HL-60 (cell line): ENCODE data around the gene NOTCH2.

Experiments
- GABPA ChIP-seq: IDR thresholded peaks from 2 replicates; pipeline ENCODE4 v1.6.1; 2012; ENCODE audit warnings: low read depth
- POLR2AphosphoS5 ChIP-seq: IDR thresholded peaks from 2 replicates; pipeline ENCODE4 v1.6.1; 2012; ENCODE audit warnings: low read depth
- SPI1 ChIP-seq: IDR thresholded peaks from 2 replicates; pipeline ENCODE4 v1.6.1; 2012; ENCODE audit warnings: low read depth, mild to moderate bottlenecking, borderline replicate concordance
- TF ChIP-seq, protein P1 (sequence below): IDR thresholded peaks from one replicate; pipeline ENCODE4 v1.5.1; 2011; ENCODE audit warnings: low read length, control low read depth, inconsistent platforms; ENCODE audit not compliant: insufficient read depth
- TF ChIP-seq, protein P2 (sequence below): IDR thresholded peaks from 2 replicates; pipeline ENCODE4 v1.6.1; 2012; ENCODE audit warnings: low read depth; ENCODE audit not compliant: insufficient replicate concordance

DNA sequence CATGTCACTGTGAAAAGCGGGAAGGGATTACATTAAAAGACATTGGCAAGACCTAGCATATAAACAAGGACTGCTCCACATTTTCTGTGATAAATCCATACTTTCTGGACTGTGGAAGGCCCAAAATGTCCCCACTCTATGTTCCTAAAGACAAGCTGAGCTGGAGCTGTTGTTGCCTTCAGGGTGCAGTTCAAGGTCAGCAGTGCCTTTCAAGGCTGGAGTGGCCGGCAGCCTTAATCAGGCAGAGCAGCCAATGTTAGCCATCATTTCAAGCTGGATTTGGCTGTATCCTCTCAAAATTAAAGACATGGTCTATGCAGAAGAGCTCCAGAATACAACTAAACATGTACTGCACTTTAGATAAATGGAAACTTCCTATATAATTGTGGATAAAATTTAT is 102.8 kb downstream of the NOTCH2 start:
- TF ChIP-seq, protein P1, sequence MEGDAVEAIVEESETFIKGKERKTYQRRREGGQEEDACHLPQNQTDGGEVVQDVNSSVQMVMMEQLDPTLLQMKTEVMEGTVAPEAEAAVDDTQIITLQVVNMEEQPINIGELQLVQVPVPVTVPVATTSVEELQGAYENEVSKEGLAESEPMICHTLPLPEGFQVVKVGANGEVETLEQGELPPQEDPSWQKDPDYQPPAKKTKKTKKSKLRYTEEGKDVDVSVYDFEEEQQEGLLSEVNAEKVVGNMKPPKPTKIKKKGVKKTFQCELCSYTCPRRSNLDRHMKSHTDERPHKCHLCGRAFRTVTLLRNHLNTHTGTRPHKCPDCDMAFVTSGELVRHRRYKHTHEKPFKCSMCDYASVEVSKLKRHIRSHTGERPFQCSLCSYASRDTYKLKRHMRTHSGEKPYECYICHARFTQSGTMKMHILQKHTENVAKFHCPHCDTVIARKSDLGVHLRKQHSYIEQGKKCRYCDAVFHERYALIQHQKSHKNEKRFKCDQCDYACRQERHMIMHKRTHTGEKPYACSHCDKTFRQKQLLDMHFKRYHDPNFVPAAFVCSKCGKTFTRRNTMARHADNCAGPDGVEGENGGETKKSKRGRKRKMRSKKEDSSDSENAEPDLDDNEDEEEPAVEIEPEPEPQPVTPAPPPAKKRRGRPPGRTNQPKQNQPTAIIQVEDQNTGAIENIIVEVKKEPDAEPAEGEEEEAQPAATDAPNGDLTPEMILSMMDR, result no peak
- TF ChIP-seq GABPA, result no peak
- TF ChIP-seq, protein P2, sequence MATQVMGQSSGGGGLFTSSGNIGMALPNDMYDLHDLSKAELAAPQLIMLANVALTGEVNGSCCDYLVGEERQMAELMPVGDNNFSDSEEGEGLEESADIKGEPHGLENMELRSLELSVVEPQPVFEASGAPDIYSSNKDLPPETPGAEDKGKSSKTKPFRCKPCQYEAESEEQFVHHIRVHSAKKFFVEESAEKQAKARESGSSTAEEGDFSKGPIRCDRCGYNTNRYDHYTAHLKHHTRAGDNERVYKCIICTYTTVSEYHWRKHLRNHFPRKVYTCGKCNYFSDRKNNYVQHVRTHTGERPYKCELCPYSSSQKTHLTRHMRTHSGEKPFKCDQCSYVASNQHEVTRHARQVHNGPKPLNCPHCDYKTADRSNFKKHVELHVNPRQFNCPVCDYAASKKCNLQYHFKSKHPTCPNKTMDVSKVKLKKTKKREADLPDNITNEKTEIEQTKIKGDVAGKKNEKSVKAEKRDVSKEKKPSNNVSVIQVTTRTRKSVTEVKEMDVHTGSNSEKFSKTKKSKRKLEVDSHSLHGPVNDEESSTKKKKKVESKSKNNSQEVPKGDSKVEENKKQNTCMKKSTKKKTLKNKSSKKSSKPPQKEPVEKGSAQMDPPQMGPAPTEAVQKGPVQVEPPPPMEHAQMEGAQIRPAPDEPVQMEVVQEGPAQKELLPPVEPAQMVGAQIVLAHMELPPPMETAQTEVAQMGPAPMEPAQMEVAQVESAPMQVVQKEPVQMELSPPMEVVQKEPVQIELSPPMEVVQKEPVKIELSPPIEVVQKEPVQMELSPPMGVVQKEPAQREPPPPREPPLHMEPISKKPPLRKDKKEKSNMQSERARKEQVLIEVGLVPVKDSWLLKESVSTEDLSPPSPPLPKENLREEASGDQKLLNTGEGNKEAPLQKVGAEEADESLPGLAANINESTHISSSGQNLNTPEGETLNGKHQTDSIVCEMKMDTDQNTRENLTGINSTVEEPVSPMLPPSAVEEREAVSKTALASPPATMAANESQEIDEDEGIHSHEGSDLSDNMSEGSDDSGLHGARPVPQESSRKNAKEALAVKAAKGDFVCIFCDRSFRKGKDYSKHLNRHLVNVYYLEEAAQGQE, result no peak
- no peak for TF ChIP-seq POLR2AphosphoS5
- no peak for TF ChIP-seq SPI1
